Measurements from ENCODE around the gene BYSL.

DNA sequence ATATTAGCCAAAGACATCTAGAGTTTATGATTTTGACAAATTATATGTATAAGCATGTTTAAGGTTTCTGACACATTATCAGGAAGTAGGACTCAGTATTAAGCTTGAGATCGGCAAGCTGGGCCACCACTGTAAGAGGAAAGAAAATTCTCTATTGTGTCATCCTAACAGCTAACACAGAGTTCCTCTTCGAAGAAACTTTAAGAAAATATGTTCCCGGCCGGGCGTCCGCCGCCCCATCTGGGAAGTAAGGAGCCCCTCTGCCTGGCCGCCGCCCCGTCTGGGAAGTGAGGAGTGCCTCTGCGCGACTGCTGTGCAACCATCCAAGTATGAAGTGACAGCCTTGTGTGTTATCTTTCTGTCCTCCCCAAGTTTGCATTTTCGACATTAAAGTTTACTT lies 49.2 kb upstream of the BYSL start:
- TF ChIP-seq CTCF (IDR thresholded peaks at IDR 0.05): no peak
- no peak for TF ChIP-seq POLR2A (IDR thresholded peaks at IDR 0.05)
- no peak for TF ChIP-seq EP300 (IDR thresholded peaks at IDR 0.05)
- no peak for TF ChIP-seq POLR2AphosphoS5 (IDR thresholded peaks at IDR 0.05)

All from stomach (tissue), 4 donors.